ENCODE data around the gene MYL3.

GRCh38 chr3:46912986-46913385, 49.7 kb upstream of the MYL3 start:
- no peak for TF ChIP-seq CTCF (IDR thresholded peaks at IDR 0.05; ENCODE audit: insufficient read depth, low read length)
- no peak for TF ChIP-seq POLR2AphosphoS5 (IDR thresholded peaks at IDR 0.05; ENCODE audit: low read depth)
